ENCODE data around the gene GALNT1.

DNA sequence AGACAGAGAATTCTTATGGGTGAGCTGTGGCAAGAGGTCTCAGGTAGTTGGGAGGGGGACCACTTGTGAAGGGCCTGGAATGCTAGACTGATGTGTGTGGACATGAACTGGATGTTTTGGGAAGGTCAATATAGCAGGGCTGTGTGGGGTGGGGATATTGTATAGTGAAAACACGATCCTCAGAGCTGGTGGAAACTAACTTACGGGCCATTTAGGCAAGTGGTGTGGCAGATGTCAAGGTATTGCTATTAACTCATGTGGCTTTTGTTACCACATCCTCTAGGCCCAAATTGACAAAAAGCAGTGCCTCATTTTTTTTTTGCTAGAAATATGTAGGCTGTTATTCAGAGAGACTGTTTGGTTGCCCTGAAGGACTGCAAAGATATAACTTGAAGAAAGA lies 8.0 kb upstream of the GALNT1 start:
- TF ChIP-seq, protein P1, sequence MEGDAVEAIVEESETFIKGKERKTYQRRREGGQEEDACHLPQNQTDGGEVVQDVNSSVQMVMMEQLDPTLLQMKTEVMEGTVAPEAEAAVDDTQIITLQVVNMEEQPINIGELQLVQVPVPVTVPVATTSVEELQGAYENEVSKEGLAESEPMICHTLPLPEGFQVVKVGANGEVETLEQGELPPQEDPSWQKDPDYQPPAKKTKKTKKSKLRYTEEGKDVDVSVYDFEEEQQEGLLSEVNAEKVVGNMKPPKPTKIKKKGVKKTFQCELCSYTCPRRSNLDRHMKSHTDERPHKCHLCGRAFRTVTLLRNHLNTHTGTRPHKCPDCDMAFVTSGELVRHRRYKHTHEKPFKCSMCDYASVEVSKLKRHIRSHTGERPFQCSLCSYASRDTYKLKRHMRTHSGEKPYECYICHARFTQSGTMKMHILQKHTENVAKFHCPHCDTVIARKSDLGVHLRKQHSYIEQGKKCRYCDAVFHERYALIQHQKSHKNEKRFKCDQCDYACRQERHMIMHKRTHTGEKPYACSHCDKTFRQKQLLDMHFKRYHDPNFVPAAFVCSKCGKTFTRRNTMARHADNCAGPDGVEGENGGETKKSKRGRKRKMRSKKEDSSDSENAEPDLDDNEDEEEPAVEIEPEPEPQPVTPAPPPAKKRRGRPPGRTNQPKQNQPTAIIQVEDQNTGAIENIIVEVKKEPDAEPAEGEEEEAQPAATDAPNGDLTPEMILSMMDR (IDR thresholded peaks at IDR 0.05), result no peak
- TF ChIP-seq POLR2A (IDR thresholded peaks at IDR 0.05), result no peak
- no peak for TF ChIP-seq EP300 (IDR thresholded peaks at IDR 0.05)
- no peak for TF ChIP-seq POLR2AphosphoS5 (IDR thresholded peaks at IDR 0.05)

Data from gastroesophageal sphincter (tissue), 3 donors.